Esophagus squamous epithelium (tissue), 4 donors: ENCODE results near the gene ALDH3B1.

Source experiments
- POLR2A ChIP-seq, 4 donors: fragments of 450-650 bp; IDR thresholded peaks; one replicate each; pipeline ENCODE4 v1.6.1; 2017; ENCODE audit warnings: antibody characterized with exemption in 4 of 4, mild to moderate bottlenecking in 4 of 4, moderate library complexity in 3 of 4
- TF ChIP-seq, protein P1 (sequence below), 6 experiments: fragments of 450-650 bp in 4 of 6; fragments of 200-600 bp in 2 of 6; sonication (generic) in 2 of 6; IDR thresholded peaks; one replicate each; pipeline ENCODE4 v1.5.1; 2016 to 2019; ENCODE audit warnings: antibody characterized with exemption in 6 of 6, mild to moderate bottlenecking in 4 of 6, moderate library complexity in 4 of 6

DNA sequence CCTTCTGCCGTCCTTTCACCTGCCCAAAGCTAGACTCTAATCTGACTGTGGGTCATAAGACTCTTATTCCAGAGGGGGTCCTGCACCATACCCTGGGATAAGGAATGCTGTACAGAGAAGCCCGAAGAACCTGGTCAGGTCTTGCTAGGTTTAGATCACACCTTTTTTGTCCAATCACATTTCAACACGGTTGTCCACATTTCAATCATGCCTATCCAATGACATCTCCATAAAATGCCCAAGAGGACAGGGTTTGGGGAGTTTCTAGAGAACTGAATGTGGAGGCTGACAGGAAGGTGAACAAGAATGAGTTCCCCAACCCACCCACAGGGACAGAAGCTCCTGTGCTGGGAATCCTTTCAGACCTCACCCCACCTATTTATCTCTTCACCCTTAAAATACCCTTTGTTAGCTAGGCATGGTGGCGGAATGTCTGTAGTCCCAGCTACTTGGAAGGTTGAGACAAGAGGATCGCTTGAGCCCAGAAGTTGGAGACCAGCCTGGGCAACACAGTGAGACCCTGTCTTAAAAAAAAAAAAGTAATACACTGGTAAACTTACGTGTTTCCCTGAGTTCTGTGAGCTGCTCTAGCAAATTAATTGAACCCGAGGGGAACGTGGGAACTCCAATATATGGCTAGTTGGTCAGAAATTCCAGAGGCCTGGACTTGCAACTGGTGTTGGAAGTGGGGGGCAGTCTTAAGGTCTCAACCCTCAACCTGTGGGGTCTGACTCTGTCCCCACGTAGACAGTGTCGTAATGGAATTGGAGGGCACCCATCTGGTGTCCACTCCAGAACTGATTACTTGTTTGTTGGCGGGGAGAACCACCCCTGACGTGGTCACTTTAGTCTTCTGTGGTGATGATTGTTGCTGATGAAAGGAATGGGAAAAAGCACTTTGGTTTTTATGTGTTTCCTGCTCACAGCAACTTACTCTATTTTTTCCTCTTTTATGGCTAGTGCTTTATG lies 46.5 kb downstream of the ALDH3B1 start:
- TF ChIP-seq, protein P1, sequence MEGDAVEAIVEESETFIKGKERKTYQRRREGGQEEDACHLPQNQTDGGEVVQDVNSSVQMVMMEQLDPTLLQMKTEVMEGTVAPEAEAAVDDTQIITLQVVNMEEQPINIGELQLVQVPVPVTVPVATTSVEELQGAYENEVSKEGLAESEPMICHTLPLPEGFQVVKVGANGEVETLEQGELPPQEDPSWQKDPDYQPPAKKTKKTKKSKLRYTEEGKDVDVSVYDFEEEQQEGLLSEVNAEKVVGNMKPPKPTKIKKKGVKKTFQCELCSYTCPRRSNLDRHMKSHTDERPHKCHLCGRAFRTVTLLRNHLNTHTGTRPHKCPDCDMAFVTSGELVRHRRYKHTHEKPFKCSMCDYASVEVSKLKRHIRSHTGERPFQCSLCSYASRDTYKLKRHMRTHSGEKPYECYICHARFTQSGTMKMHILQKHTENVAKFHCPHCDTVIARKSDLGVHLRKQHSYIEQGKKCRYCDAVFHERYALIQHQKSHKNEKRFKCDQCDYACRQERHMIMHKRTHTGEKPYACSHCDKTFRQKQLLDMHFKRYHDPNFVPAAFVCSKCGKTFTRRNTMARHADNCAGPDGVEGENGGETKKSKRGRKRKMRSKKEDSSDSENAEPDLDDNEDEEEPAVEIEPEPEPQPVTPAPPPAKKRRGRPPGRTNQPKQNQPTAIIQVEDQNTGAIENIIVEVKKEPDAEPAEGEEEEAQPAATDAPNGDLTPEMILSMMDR (IDR thresholded peaks at IDR 0.05): no peak
- TF ChIP-seq POLR2A (IDR thresholded peaks at IDR 0.05): no peak
